ENCODE measurements around the gene ACTL6B.

The ACTL6B gene

DNA sequence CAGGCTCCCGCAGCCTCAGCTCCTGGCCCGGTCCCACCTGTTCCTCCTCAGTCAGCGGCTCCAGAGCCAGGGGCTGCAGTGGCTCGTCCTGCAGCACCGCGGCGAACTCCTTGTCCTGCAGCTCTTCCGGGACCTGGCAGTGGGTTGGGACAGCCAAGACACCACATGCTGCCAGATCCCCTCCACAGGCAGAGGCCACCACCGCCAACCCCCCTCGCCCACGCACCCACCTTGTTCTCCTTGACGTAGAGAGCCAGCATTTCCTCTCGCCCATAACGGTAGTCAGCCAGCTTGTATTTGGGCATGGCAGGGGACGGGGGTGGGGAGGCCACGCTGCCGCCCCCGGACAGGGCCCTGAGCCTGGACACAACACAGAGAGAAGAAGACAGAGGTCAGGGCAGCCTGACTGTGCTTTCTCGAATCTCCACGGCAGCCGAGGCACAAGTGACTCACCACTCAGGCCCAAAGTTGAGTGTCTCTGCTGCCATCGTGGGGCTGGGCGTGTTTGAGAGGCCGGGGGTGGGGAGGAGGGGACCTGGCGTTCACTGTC lies 31.6 kb upstream of the ACTL6B start:
- TF ChIP-seq, protein P1, sequence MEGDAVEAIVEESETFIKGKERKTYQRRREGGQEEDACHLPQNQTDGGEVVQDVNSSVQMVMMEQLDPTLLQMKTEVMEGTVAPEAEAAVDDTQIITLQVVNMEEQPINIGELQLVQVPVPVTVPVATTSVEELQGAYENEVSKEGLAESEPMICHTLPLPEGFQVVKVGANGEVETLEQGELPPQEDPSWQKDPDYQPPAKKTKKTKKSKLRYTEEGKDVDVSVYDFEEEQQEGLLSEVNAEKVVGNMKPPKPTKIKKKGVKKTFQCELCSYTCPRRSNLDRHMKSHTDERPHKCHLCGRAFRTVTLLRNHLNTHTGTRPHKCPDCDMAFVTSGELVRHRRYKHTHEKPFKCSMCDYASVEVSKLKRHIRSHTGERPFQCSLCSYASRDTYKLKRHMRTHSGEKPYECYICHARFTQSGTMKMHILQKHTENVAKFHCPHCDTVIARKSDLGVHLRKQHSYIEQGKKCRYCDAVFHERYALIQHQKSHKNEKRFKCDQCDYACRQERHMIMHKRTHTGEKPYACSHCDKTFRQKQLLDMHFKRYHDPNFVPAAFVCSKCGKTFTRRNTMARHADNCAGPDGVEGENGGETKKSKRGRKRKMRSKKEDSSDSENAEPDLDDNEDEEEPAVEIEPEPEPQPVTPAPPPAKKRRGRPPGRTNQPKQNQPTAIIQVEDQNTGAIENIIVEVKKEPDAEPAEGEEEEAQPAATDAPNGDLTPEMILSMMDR (IDR thresholded peaks at IDR 0.05; ENCODE audit: low read depth, low read length): no peak
- no peak overlapping the region for H3K4me3 ChIP-seq (ENCODE audit: low read depth, low read length)
- DNase-seq (ENCODE audit: low read depth, low spot score): no peak
- in situ Hi-C loops (cut with HindIII; ENCODE audit: low sequenced_read_pairs): no loop called here

DNA sequence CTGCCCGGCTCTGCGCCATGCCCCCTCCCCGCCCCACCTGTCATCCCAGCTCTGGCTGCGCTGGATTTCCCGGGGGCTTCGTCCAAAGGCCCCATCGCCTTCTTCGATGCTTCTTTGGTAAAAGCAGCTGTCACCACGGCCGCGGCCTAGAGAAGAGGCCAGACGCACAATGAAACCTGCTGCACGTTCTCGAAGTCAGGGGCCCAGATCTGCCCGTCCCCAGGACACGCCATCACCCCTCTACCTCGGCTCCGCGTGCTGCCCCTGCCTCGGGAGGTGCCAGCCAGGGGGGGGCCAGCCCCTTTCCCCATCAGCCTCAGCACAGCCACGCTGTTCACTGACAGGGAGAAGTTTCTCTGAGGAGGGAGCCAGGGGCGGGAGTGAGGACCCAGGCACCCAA lies 31.0 kb upstream of the ACTL6B start:
- no peak for DNase-seq (ENCODE audit: low read depth, low spot score)
- no peak overlapping the region for H3K4me3 ChIP-seq (ENCODE audit: low read depth, low read length)
- in situ Hi-C loops (cut with HindIII; ENCODE audit: low sequenced_read_pairs): no loop called here
- TF ChIP-seq, protein P1 (IDR thresholded peaks at IDR 0.05; ENCODE audit: low read depth, low read length): no peak

DNA sequence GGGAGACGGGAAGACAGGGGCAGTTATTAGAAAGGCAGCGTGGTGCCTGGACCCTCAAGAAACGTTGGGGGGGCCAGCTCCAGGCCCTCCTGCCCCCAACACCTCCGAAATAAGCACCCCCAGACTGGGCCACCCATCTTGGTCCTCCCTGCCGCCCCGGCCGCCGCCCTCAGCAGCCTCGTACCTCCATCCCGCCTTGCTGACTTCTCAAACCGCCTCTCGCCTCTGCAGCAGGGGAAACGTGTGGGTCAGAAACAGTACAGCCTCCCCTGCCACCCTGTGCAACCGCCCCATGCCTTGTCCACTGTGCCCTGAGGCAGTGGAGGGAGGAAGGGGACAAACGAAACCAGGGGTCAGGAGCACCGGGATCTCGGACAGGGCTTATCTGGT lies 30.6 kb upstream of the ACTL6B start:
- no peak overlapping the region for H3K4me3 ChIP-seq (ENCODE audit: low read depth, low read length)
- TF ChIP-seq, protein P1 (IDR thresholded peaks at IDR 0.05; ENCODE audit: low read depth, low read length): no peak
- in situ Hi-C loops (cut with HindIII; ENCODE audit: low sequenced_read_pairs): no loop called here
- DNase-seq (ENCODE audit: low read depth, low spot score): no peak

DNA sequence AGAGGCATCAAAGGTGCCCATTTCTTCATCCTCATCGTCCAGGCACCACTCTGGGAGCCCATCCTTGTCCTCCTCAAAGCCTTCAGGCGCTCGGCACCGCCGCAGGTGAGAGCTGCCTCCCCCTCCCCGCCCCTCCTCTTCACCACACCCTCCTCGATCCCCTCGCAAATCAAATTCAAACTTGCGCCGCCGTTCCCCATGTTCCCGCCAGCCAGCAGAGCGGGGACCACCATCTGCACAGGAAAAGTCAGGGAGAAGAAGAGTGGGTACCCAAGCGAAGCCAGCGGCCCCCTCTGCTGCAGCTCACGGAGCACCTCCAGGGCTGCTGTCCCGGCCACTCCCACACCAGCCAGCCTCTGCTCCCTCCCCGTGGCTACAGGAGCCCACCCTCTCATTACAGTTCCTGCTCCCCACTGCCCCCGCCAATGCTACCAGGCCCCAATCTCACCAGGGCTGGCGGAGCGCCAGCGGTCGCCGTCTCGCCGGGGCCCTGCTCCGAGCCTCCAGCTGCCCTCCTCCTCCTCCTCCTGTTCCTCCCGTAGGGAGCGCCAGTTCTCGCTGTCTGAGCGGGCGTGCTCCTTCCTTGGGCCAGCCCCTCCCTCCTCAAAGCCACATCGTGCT lies 30.1 kb upstream of the ACTL6B start:
- no peak overlapping the region for H3K4me3 ChIP-seq (ENCODE audit: low read depth, low read length)
- TF ChIP-seq, protein P1 (IDR thresholded peaks at IDR 0.05; ENCODE audit: low read depth, low read length): no peak
- in situ Hi-C loops (cut with HindIII; ENCODE audit: low sequenced_read_pairs): no loop called here
- no peak for DNase-seq (ENCODE audit: low read depth, low spot score)

DNA sequence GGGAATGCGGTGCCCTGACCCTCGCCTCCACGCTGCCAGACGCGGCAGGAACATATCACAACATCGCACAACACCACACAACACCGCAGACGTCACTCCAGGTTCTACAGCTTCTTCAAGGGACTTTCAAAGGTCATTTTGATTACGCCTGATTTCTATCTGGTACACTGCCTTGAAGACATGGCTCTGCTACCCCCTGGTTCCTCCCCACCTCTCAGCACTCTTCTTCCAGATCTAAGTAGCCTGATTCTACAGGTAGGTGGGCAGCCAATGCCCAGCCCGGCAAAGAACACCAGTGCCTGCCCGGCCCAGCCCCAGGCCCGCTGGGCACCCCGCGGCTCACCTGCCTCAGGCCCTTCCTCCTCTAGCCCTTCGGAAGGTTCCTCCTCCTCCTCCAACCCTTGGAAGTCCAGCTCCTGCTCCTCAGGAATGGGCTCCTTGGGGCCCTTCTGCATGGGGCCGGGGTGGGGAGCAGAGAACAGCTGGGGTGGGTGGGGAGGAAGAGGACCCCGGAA lies 29.4 kb upstream of the ACTL6B start:
- TF ChIP-seq, protein P1 (IDR thresholded peaks at IDR 0.05; ENCODE audit: low read depth, low read length): no peak
- in situ Hi-C loops (cut with HindIII; ENCODE audit: low sequenced_read_pairs): no loop called here

DNA sequence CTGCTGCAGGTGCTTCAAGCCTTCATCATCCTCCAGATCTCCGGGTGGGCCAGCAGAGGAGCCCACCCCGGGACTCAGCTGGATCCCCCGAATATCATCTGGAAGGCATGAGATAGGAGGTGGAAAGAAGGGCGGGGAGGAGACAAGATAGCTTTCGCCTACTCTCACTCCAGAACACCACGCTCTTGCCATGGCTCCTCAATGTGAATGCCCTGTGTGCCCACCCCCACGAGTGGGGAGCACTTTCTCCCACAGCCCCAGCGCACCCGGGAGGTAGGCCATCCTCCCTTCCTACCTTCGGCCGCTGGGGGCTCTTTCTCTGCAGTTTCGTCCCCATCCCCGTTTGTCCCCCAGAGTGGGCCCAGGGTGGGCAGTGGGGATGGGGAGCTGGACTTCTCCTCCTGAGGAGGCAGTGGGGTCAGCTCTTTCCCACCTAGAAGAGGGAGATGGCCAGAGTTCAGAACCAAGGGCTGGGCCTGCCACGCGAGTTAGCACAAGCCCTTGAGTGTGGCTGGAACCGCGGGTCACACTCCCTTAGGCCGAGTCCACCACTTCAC lies 28.9 kb upstream of the ACTL6B start:
- in situ Hi-C loops (cut with HindIII; ENCODE audit: low sequenced_read_pairs): no loop called here
- DNase-seq (ENCODE audit: low read depth, low spot score): no peak
- no peak overlapping the region for H3K4me3 ChIP-seq (ENCODE audit: low read depth, low read length)
- TF ChIP-seq, protein P1 (IDR thresholded peaks at IDR 0.05; ENCODE audit: low read depth, low read length): no peak

More for the DNA sequence above, 29.4 kb upstream of the ACTL6B start:
- no peak overlapping the region for H3K4me3 ChIP-seq (ENCODE audit: low read depth, low read length)
- DNase-seq (ENCODE audit: low read depth, low spot score): no peak

All from astrocyte of the spinal cord (primary cell).